ENCODE results near the gene BCAS3. TPM values are rescaled to one million over a fixed set of nuclear protein-coding genes. Genes with fewer than 3 reads are reported as not detected.

Gene BCAS3
- total RNA-seq, 1 donor from 2014 or later: 44.8 TPM

- no peaks in the 10 kb centered on the region for H3K36me3 Mint-ChIP-seq (ENCODE audit: unreplicated experiment)
- H3K4me1 Mint-ChIP-seq (ENCODE audit: low read depth, unreplicated experiment): peaks cover 30% of the 10 kb centered on the region
- H3K27ac Mint-ChIP-seq (ENCODE audit: unreplicated experiment): peak overlapping the region; percentile 31
- TF ChIP-seq CTCF (IDR thresholded peaks at IDR 0.05; ENCODE audit: partially characterized antibody, unreplicated experiment): no peak
- H3K27me3 Mint-ChIP-seq (ENCODE audit: unreplicated experiment): peaks cover 3% of the 10 kb centered on the region
- no peak for DNase-seq
- peaks cover 6% of the 10 kb centered on the region for H3K9me3 Mint-ChIP-seq (ENCODE audit: unreplicated experiment)
- H3K4me3 Mint-ChIP-seq (ENCODE audit: unreplicated experiment): no peak overlapping the region
These were observed 473.1 kb downstream of the BCAS3 start for GRCh38 chr17:61150686-61151299.

- H3K36me3 Mint-ChIP-seq (ENCODE audit: unreplicated experiment): no peaks in the 10 kb centered on the region
- peaks cover 3% of the 10 kb centered on the region for H3K27me3 Mint-ChIP-seq (ENCODE audit: unreplicated experiment)
- H3K4me3 Mint-ChIP-seq (ENCODE audit: unreplicated experiment): no peak overlapping the region
- no peak for TF ChIP-seq CTCF (IDR thresholded peaks at IDR 0.05; ENCODE audit: partially characterized antibody, unreplicated experiment)
- no peak overlapping the region for H3K27ac Mint-ChIP-seq (ENCODE audit: unreplicated experiment)
- H3K4me1 Mint-ChIP-seq (ENCODE audit: low read depth, unreplicated experiment): peaks cover 37% of the 10 kb centered on the region
- DNase-seq: no peak
- peaks cover 4% of the 10 kb centered on the region for H3K9me3 Mint-ChIP-seq (ENCODE audit: unreplicated experiment)
These were observed 475.2 kb downstream of the BCAS3 start for GRCh38 chr17:61152898-61153297.

- TF ChIP-seq CTCF (IDR thresholded peaks at IDR 0.05; ENCODE audit: partially characterized antibody, unreplicated experiment): no peak
- Mint-ChIP-seq H3K4me1 (ENCODE audit: low read depth, unreplicated experiment) (peaks cover 35% of the 10 kb centered on the region), H3K27ac (ENCODE audit: unreplicated experiment) (no peak overlapping the region), H3K9me3 (ENCODE audit: unreplicated experiment) (peaks cover 1% of the 10 kb centered on the region), H3K36me3 (ENCODE audit: unreplicated experiment) (no peaks in the 10 kb centered on the region), H3K27me3 (ENCODE audit: unreplicated experiment) (no peaks in the 10 kb centered on the region), H3K4me3 (ENCODE audit: unreplicated experiment) (no peak overlapping the region)
- no peak for DNase-seq
These were observed 478.1 kb downstream of the BCAS3 start for GRCh38 chr17:61155590-61156237.

GRCh38 chr17:61157246-61157886, 479.7 kb downstream of the BCAS3 start:
- peak overlapping the region; percentile 19 for H3K27ac Mint-ChIP-seq (ENCODE audit: unreplicated experiment)
- H3K4me3 Mint-ChIP-seq (ENCODE audit: unreplicated experiment): no peak overlapping the region

More at GRCh38 chr17:61157246-61157886, 479.7 kb downstream of the BCAS3 start:
- H3K27me3 Mint-ChIP-seq (ENCODE audit: unreplicated experiment): no peaks in the 10 kb centered on the region
- H3K9me3 Mint-ChIP-seq (ENCODE audit: unreplicated experiment): peaks cover 1% of the 10 kb centered on the region
- H3K36me3 Mint-ChIP-seq (ENCODE audit: unreplicated experiment): no peaks in the 10 kb centered on the region
- TF ChIP-seq CTCF (IDR thresholded peaks at IDR 0.05; ENCODE audit: partially characterized antibody, unreplicated experiment): no peak
- no peak for DNase-seq
- peaks cover 46% of the 10 kb centered on the region for H3K4me1 Mint-ChIP-seq (ENCODE audit: low read depth, unreplicated experiment)

All from glutamatergic neuron (in vitro differentiated cells).